K562 (cell line): Measurements from ENCODE around the gene SLCO2B1. TPM values are rescaled to one million over a fixed set of nuclear protein-coding genes. Genes with fewer than 3 reads are reported as not detected.

Experiments
- CAMTA2 ChIP-seq: fragments of 250-450 bp; sonication (Bioruptor Pico); conservative IDR thresholded peaks from 2 replicates; pipeline ENCODE4 v1.5.1; 2022
- ETV5 ChIP-seq: sonication (generic); formaldehyde crosslinking; IDR thresholded peaks from 2 replicates; pipeline ENCODE4 v1.4.0; 2020; ENCODE audit warnings: low read depth, mild to moderate bottlenecking, missing genetic modification reagents
- MCM2 ChIP-seq: fragments of 450-650 bp; IDR thresholded peaks from 2 replicates; pipeline ENCODE4 v1.6.1; 2017; ENCODE audit warnings: low read depth, mild to moderate bottlenecking
- REST ChIP-seq, 2 experiments: fragments of 450-650 bp; formaldehyde crosslinking in 1 of 2; IDR thresholded peaks; 2 replicates each; pipeline versions ENCODE4 v1.4.0 to v1.6.1; 2014 to 2020; ENCODE audit warnings: mild to moderate bottlenecking in 2 of 2, borderline replicate concordance in 1 of 2, low read depth in 1 of 2
- XRCC5 ChIP-seq: fragments of 200-400 bp; formaldehyde crosslinking; IDR thresholded peaks from 2 replicates; pipeline ENCODE4 v1.6.1; 2017; ENCODE audit warnings: low read depth, mild to moderate bottlenecking, low read length
- polyA plus RNA-seq, 8 experiments: library from polyadenylated mRNA; depleted of rRNA in 4 of 8; stranded (reverse) in 5 of 8; unstranded in 3 of 8; fragments of >200 nt; fragmentation: Nextera tagmentation in 2 of 8; fragmentation: Illumina TruSeq in 1 of 8; extraction: Ambion mirVana in 2 of 8; extraction: Trizol in 1 of 8; gene quantifications; 2 replicates each; pipeline versions ENCODE4 v1.2.1 to v1.2.3, GENCODE V29; 2011 to 2014; ENCODE audit warnings: inconsistent platforms in 1 of 8, missing spikeins in 1 of 8
- total RNA-seq, 7 experiments: library from RNA; depleted of rRNA in 6 of 7; stranded (reverse); fragments of >200 nt in 6 of 7; fragmentation: Illumina TruSeq in 2 of 7; extraction: Trizol in 2 of 7; gene quantifications; 2 replicates each; pipeline versions ENCODE4 v1.2.1 to v1.2.3, GENCODE V29; 2011 to 2021; ENCODE audit warnings: low replicate concordance in 1 of 7
- TF ChIP-seq, protein P1 (sequence below): fragments of 200-600 bp; sonication (generic); IDR thresholded peaks from one replicate; pipeline ENCODE4 v1.6.1; 2012; ENCODE audit warnings: mild to moderate bottlenecking, low read depth, low read length, inconsistent platforms

Gene SLCO2B1
- total and polyA plus RNA-seq, 9 of the 15 experiments (the other 6 are each of a cell fraction or from before 2014, with no cell fraction given): 0.70 to 14.7 (median 7.6) TPM

DNA sequence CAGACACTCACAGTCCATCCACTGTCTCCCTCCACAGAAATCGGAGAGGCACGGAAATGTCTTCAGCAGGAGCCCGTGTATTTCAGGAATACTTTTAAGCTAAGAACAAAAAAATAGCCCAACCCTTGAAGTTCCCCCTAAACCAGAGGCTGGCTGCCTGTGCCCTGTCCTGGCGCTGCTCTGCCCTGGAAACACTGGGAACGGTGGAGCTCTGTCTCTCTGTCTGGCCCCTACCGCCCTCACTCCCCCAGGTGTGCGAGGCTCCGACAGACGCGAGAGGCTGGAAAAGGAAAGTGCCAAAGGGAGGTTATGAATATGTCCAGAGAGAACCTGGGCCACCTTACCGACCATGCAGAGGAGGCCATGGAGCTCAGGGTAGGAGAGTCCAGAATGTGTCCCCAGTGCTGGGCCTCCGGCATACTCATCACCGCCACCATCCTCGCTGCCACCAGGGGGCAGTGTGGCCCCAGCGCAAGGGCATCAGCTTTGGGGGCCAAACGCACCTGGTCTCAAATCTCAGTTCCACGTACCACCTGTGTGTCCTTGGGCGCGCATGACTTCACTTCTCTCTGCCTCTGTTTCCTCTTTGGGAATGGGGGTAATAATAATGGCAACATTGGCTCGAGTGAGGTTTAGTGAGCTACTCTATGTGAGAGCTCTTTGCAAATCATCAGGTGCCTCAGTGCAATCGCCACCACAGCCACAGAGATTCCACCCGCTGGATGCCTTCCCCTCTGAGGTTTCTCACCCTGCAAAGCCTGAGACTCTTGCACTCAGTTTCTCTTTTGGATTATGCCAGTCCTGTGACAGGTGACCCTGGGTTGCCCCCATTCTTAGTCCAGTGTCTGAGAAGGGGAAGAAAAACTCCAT is 10.4 kb upstream of the SLCO2B1 start (continued):
- TF ChIP-seq REST (IDR thresholded peaks at IDR 0.05; ENCODE audit: borderline replicate concordance) (peak; percentile 68; the same call in 1 of the 2 replicates), REST (CRISPR knock-in tag; IDR thresholded peaks at IDR 0.05; ENCODE audit: low read depth) (no peak), CAMTA2 (CRISPR knock-in tag) (no peak), XRCC5 (peak; percentile 77; the same call in 1 of the 2 replicates), MCM2 (no peak), ETV5 (no peak)
- TF ChIP-seq, protein P1, sequence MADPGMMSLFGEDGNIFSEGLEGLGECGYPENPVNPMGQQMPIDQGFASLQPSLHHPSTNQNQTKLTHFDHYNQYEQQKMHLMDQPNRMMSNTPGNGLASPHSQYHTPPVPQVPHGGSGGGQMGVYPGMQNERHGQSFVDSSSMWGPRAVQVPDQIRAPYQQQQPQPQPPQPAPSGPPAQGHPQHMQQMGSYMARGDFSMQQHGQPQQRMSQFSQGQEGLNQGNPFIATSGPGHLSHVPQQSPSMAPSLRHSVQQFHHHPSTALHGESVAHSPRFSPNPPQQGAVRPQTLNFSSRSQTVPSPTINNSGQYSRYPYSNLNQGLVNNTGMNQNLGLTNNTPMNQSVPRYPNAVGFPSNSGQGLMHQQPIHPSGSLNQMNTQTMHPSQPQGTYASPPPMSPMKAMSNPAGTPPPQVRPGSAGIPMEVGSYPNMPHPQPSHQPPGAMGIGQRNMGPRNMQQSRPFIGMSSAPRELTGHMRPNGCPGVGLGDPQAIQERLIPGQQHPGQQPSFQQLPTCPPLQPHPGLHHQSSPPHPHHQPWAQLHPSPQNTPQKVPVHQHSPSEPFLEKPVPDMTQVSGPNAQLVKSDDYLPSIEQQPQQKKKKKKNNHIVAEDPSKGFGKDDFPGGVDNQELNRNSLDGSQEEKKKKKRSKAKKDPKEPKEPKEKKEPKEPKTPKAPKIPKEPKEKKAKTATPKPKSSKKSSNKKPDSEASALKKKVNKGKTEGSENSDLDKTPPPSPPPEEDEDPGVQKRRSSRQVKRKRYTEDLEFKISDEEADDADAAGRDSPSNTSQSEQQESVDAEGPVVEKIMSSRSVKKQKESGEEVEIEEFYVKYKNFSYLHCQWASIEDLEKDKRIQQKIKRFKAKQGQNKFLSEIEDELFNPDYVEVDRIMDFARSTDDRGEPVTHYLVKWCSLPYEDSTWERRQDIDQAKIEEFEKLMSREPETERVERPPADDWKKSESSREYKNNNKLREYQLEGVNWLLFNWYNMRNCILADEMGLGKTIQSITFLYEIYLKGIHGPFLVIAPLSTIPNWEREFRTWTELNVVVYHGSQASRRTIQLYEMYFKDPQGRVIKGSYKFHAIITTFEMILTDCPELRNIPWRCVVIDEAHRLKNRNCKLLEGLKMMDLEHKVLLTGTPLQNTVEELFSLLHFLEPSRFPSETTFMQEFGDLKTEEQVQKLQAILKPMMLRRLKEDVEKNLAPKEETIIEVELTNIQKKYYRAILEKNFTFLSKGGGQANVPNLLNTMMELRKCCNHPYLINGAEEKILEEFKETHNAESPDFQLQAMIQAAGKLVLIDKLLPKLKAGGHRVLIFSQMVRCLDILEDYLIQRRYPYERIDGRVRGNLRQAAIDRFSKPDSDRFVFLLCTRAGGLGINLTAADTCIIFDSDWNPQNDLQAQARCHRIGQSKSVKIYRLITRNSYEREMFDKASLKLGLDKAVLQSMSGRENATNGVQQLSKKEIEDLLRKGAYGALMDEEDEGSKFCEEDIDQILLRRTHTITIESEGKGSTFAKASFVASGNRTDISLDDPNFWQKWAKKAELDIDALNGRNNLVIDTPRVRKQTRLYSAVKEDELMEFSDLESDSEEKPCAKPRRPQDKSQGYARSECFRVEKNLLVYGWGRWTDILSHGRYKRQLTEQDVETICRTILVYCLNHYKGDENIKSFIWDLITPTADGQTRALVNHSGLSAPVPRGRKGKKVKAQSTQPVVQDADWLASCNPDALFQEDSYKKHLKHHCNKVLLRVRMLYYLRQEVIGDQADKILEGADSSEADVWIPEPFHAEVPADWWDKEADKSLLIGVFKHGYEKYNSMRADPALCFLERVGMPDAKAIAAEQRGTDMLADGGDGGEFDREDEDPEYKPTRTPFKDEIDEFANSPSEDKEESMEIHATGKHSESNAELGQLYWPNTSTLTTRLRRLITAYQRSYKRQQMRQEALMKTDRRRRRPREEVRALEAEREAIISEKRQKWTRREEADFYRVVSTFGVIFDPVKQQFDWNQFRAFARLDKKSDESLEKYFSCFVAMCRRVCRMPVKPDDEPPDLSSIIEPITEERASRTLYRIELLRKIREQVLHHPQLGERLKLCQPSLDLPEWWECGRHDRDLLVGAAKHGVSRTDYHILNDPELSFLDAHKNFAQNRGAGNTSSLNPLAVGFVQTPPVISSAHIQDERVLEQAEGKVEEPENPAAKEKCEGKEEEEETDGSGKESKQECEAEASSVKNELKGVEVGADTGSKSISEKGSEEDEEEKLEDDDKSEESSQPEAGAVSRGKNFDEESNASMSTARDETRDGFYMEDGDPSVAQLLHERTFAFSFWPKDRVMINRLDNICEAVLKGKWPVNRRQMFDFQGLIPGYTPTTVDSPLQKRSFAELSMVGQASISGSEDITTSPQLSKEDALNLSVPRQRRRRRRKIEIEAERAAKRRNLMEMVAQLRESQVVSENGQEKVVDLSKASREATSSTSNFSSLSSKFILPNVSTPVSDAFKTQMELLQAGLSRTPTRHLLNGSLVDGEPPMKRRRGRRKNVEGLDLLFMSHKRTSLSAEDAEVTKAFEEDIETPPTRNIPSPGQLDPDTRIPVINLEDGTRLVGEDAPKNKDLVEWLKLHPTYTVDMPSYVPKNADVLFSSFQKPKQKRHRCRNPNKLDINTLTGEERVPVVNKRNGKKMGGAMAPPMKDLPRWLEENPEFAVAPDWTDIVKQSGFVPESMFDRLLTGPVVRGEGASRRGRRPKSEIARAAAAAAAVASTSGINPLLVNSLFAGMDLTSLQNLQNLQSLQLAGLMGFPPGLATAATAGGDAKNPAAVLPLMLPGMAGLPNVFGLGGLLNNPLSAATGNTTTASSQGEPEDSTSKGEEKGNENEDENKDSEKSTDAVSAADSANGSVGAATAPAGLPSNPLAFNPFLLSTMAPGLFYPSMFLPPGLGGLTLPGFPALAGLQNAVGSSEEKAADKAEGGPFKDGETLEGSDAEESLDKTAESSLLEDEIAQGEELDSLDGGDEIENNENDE: no peak
